Calu3 (cell line): ENCODE data around the gene PNPLA1. TPM values are rescaled to one million over a fixed set of nuclear protein-coding genes. Genes with fewer than 3 reads are reported as not detected.

ENCODE experiments used
- BruUV-seq: library from RNA; stranded (reverse); fragments of 400-500 nt; replicated peaks from 2 replicates; lab custom pipeline; 2021; lab: Mats Ljungman, UMichigan
- CTCF ChIA-PET: fragments of 300-600 bp; sonication (Branson Sonifier 250); formaldehyde crosslinking; loops from one replicate; lab custom pipeline; 2022; ENCODE audit warnings: antibody characterized with exemption; lab: Charles Lee
- DNase-seq: peaks from one replicate; pipeline ENCODE4 v3.0.0; 2022
- H3K27ac Mint-ChIP-seq: one replicate; pipeline ENCODE4 v1.8.0; 2022; ENCODE audit warnings: mixed read lengths; ENCODE audit not compliant: unreplicated experiment
- H3K27me3 Mint-ChIP-seq: one replicate; pipeline ENCODE4 v1.8.0; 2022; ENCODE audit warnings: mixed read lengths; ENCODE audit not compliant: unreplicated experiment
- H3K36me3 Mint-ChIP-seq: one replicate; pipeline ENCODE4 v1.8.0; 2022; ENCODE audit warnings: mild to moderate bottlenecking, moderate library complexity, mixed read lengths; ENCODE audit not compliant: insufficient read depth, unreplicated experiment
- H3K4me1 Mint-ChIP-seq: one replicate; pipeline ENCODE4 v1.8.0; 2022; ENCODE audit warnings: mild to moderate bottlenecking, low read depth, mixed read lengths; ENCODE audit not compliant: unreplicated experiment
- H3K4me3 Mint-ChIP-seq: one replicate; pipeline ENCODE4 v1.8.0; 2022; ENCODE audit warnings: mild to moderate bottlenecking, low read depth, moderate library complexity, mixed read lengths; ENCODE audit not compliant: unreplicated experiment
- H3K9me3 Mint-ChIP-seq: one replicate; pipeline ENCODE4 v1.8.0; 2022; ENCODE audit warnings: low read depth, mixed read lengths; ENCODE audit not compliant: unreplicated experiment
- CTCF ChIP-seq: fragments of 200-600 bp; IDR thresholded peaks from one replicate; pipeline ENCODE4 v1.8.0; 2022; ENCODE audit warnings: antibody characterized with exemption; ENCODE audit not compliant: unreplicated experiment
- intact Hi-C: fragments of 100-400 bp; cut with micrococcal nuclease; formaldehyde crosslinking; loops from one replicate; pipeline ENCODE4 v1.10.0; 2022; ENCODE audit not compliant: unreplicated experiment
- total RNA-seq: library from RNA; stranded (reverse); gene quantifications from 2 replicates; pipeline ENCODE4 v1.2.3, GENCODE V29; 2022

Gene PNPLA1
- total RNA-seq, 1 experiment from 2014 or later: 0.19 TPM

- Mint-ChIP-seq H3K27me3 (no peaks in the 10 kb centered on the region), H3K9me3 (no peaks in the 10 kb centered on the region), H3K4me3 (no peak overlapping the region), H3K36me3 (peaks cover 22% of the 10 kb centered on the region), H3K4me1 (no peaks in the 10 kb centered on the region), H3K27ac (no peak overlapping the region)
- CTCF ChIA-PET: interaction anchor here (0.6 kb wide), 1 partner anchor 923 kb away, joined by 3 read pairs; no protein-coding TSS in a partner anchor
- no peak for TF ChIP-seq CTCF
- intact Hi-C loops: no loop called here
- no TSS peak for BruUV-seq
- DNase-seq: no peak
Measured at GRCh38 chr6:36229223-36229622, 40.6 kb upstream of the PNPLA1 start.

DNA sequence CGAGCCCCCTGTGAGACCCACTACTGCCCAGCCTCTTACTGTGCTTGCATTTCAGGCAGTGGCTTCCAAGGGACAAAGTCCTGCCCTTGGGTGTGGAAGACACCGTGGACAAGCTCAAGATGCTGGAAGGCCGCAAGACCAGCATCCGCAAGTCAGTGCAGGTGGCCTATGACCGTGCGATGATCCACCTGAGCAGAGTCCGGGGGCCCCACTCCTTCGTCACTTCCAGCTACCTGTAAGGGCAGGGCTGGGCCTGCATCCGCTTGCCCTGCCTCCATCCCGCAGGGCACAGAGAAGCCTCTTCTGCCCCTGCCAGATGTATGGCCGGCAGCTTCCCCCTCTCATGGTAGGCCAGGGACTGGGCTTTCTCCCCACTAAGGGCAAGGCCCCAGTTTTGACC lies 39.5 kb upstream of the PNPLA1 start:
- Mint-ChIP-seq H3K36me3 (peaks cover 10% of the 10 kb centered on the region), H3K4me3 (no peak overlapping the region), H3K4me1 (no peaks in the 10 kb centered on the region), H3K9me3 (no peaks in the 10 kb centered on the region), H3K27me3 (no peaks in the 10 kb centered on the region), H3K27ac (no peak overlapping the region)
- CTCF ChIA-PET: no interaction called here
- intact Hi-C loops: no loop called here
- BruUV-seq: no TSS peak
- DNase-seq: no peak
- TF ChIP-seq CTCF: no peak

GRCh38 chr6:36232172-36232571 lies 37.7 kb upstream of the PNPLA1 start:
- no peak overlapping the region for H3K4me3 Mint-ChIP-seq
- no peaks in the 10 kb centered on the region for H3K27me3 Mint-ChIP-seq
- no peaks in the 10 kb centered on the region for H3K4me1 Mint-ChIP-seq
- TF ChIP-seq CTCF: no peak
- no peak for DNase-seq
- H3K27ac Mint-ChIP-seq: no peak overlapping the region
- CTCF ChIA-PET: no interaction called here
- TSS peak; percentile 31 for BruUV-seq
- intact Hi-C loops: no loop called here
- H3K36me3 Mint-ChIP-seq: peaks cover 9% of the 10 kb centered on the region
- no peaks in the 10 kb centered on the region for H3K9me3 Mint-ChIP-seq

DNA sequence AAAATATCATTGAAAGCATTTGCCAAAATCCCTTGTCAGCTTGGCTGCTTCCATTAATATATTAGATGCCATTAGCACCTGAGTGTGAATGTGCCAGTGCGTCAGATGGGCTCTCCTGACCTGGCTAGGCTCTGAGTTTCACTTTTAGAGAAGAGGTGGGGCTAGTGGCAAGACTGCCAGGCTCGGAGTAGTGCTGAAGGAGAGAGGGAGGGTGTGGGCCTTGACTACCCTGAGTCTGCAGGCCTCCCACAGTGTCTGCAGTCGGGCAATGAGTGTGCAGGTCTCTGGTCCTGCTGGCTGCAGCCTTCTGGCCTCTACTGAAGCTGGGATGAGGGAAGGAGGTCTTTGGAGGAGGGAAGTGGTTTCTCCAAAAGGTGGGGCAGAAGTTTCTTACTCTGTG lies 34.6 kb upstream of the PNPLA1 start:
- Mint-ChIP-seq H3K9me3 (no peaks in the 10 kb centered on the region), H3K4me3 (no peak overlapping the region), H3K4me1 (no peaks in the 10 kb centered on the region), H3K27me3 (no peaks in the 10 kb centered on the region), H3K27ac (no peak overlapping the region), H3K36me3 (peaks cover 9% of the 10 kb centered on the region)
- BruUV-seq: no TSS peak
- intact Hi-C loops: no loop called here
- no peak for DNase-seq
- CTCF ChIA-PET: no interaction called here
- TF ChIP-seq CTCF: no peak

DNA sequence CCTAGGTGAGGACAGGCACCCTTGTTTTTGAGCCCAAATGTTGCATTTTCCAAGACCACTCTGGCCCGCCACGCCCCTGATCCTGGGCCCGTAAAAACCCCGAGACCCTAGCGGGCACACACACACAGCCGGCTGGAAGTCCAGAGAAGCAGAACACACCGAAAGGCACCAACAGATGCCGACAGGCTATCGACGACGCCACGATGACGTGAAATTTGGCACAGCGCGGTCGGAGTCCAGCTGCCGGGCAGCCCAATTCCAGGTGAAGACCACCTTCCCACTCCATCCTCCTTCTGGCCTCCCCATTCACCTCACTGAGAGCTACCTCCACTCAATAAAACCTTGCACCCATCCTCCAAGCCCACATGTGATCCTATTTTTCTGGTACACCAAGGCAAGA lies 34.0 kb upstream of the PNPLA1 start:
- DNase-seq: no peak
- no peak overlapping the region for H3K27ac Mint-ChIP-seq
- no peaks in the 10 kb centered on the region for H3K4me1 Mint-ChIP-seq
- intact Hi-C loops: no loop called here
- TF ChIP-seq CTCF: no peak
- H3K36me3 Mint-ChIP-seq: peaks cover 9% of the 10 kb centered on the region
- no peak overlapping the region for H3K4me3 Mint-ChIP-seq
- no TSS peak for BruUV-seq
- H3K27me3 Mint-ChIP-seq: no peaks in the 10 kb centered on the region
- H3K9me3 Mint-ChIP-seq: no peaks in the 10 kb centered on the region
- CTCF ChIA-PET: no interaction called here
